Measurements from ENCODE around the gene CD163L1.

The CD163L1 gene

DNA sequence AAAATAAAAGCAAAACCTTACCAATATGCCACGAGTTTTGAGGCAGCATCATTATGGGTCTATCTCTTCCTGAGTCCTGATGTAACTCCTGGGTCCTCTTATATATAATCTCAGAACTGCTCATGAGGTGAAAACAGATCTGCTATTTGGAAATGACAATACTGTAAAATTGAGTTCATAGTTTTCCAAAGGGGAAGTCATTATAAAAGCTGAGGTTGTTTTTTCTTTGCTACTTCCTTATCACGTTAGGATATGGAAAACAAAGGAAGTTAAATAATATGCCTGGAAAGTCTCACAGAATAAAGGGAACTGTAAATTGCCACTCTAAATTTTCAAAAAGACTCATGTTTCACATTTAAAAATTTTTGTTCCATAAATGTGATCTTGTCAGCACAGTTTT is at the start of gene CD163L1:
TSS of gene CD163L1 (minus strand) at position 78 of the 400 bp plus-strand sequence. CDS start at position 52, 26 bp downstream.
- no peak within 1 kb of the TSS for H3K9ac ChIP-seq (ENCODE audit: low read length)
- H3K27ac ChIP-seq (ENCODE audit: low read depth, low read length), result no peak within 1 kb of the TSS
- H3F3A ChIP-seq (ENCODE audit: insufficient read depth), result no peaks in the 10 kb centered on the region
- H3K9me2 ChIP-seq (replicated peaks; ENCODE audit: insufficient read depth, low read length), result no peaks in the 10 kb centered on the region
- TF ChIP-seq CTCF (IDR thresholded peaks at IDR 0.05; ENCODE audit: insufficient read depth, low read length, poor library complexity, severe bottlenecking) (no peak), EZH2phosphoT487 (conservative IDR thresholded peaks at IDR 0.05; ENCODE audit: low read length) (no peak)
- no peak within 1 kb of the TSS for H3K4me2 ChIP-seq (ENCODE audit: low read depth, low read length, poor library complexity, severe bottlenecking)
- H3K79me2 ChIP-seq (ENCODE audit: insufficient read depth, low read length), result no peaks in the 10 kb centered on the region
- H3K4me3 ChIP-seq (ENCODE audit: insufficient read depth, low read length, poor library complexity, severe bottlenecking), result no peak within 1 kb of the TSS
- no peaks in the 10 kb centered on the region for H3K9me3 ChIP-seq (ENCODE audit: insufficient read depth, low read length)
- no peaks in the 10 kb centered on the region for H3K36me3 ChIP-seq (ENCODE audit: low read length)
- no peaks in the 10 kb centered on the region for H4K20me1 ChIP-seq (ENCODE audit: low read depth, low read length)
- H3K27me3 ChIP-seq (ENCODE audit: low read length), result no peaks in the 10 kb centered on the region
- no peak within 1 kb of the TSS for H2AFZ ChIP-seq (ENCODE audit: low read depth, low read length, severe bottlenecking)

GRCh38 chr12:7493006-7493405 is 49.1 kb upstream of the CD163L1 start:
- H3K9me2 ChIP-seq (replicated peaks; ENCODE audit: insufficient read depth, low read length), result no peaks in the 10 kb centered on the region
- H3K79me2 ChIP-seq (ENCODE audit: insufficient read depth, low read length), result no peaks in the 10 kb centered on the region
- H3K9ac ChIP-seq (ENCODE audit: low read length), result no peak overlapping the region
- H3K4me3 ChIP-seq (ENCODE audit: insufficient read depth, low read length, poor library complexity, severe bottlenecking), result no peak overlapping the region
- no peaks in the 10 kb centered on the region for H4K20me1 ChIP-seq (ENCODE audit: low read depth, low read length)
- no peak overlapping the region for H2AFZ ChIP-seq (ENCODE audit: low read depth, low read length, severe bottlenecking)
- H3K9me3 ChIP-seq (ENCODE audit: insufficient read depth, low read length), result no peaks in the 10 kb centered on the region
- H3F3A ChIP-seq (ENCODE audit: insufficient read depth), result no peaks in the 10 kb centered on the region
- H3K36me3 ChIP-seq (ENCODE audit: low read length), result no peaks in the 10 kb centered on the region
- TF ChIP-seq CTCF (IDR thresholded peaks at IDR 0.05; ENCODE audit: insufficient read depth, low read length, poor library complexity, severe bottlenecking) (no peak), EZH2phosphoT487 (conservative IDR thresholded peaks at IDR 0.05; ENCODE audit: low read length) (no peak)
- no peaks in the 10 kb centered on the region for H3K27me3 ChIP-seq (ENCODE audit: low read length)
- no peak overlapping the region for H3K4me2 ChIP-seq (ENCODE audit: low read depth, low read length, poor library complexity, severe bottlenecking)
- H3K27ac ChIP-seq (ENCODE audit: low read depth, low read length), result no peak overlapping the region

DNA sequence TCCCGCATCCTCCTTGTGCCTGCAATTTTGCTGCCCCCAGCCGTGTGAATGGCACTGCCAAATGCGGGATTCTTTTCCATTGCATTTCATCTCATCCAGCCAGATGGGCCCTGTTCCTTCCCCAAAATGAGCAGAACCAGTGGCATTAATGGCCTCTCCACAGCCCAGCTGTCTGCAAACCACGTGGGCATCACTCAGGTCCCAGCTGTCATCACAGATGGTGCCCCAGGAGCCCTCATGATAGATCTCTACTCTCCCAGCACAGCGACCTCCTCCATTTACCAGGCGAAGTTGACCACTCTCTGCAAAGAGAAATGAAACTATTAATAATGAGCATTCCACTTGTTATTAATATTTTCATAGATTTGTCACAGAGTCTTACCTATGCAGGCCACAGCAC is 42.6 kb upstream of the CD163L1 start:
- H3K4me2 ChIP-seq (ENCODE audit: low read depth, low read length, poor library complexity, severe bottlenecking), result no peak overlapping the region
- no peak overlapping the region for H3K4me3 ChIP-seq (ENCODE audit: insufficient read depth, low read length, poor library complexity, severe bottlenecking)
- TF ChIP-seq CTCF (IDR thresholded peaks at IDR 0.05; ENCODE audit: insufficient read depth, low read length, poor library complexity, severe bottlenecking) (no peak), EZH2phosphoT487 (conservative IDR thresholded peaks at IDR 0.05; ENCODE audit: low read length) (no peak)
- no peak overlapping the region for H3K9ac ChIP-seq (ENCODE audit: low read length)
- no peaks in the 10 kb centered on the region for H3K79me2 ChIP-seq (ENCODE audit: insufficient read depth, low read length)
- no peak overlapping the region for H3K27ac ChIP-seq (ENCODE audit: low read depth, low read length)
- H4K20me1 ChIP-seq (ENCODE audit: low read depth, low read length), result no peaks in the 10 kb centered on the region
- H3K36me3 ChIP-seq (ENCODE audit: low read length), result no peaks in the 10 kb centered on the region
- no peaks in the 10 kb centered on the region for H3K9me3 ChIP-seq (ENCODE audit: insufficient read depth, low read length)
- no peaks in the 10 kb centered on the region for H3F3A ChIP-seq (ENCODE audit: insufficient read depth)
- no peaks in the 10 kb centered on the region for H3K9me2 ChIP-seq (replicated peaks; ENCODE audit: insufficient read depth, low read length)
- H3K27me3 ChIP-seq (ENCODE audit: low read length), result no peaks in the 10 kb centered on the region
- H2AFZ ChIP-seq (ENCODE audit: low read depth, low read length, severe bottlenecking), result no peak overlapping the region
